NCI-H1694 (cell line): ENCODE measurements around the gene DRG2.

ENCODE experiments used
- DNase-seq: peaks from one replicate; lab custom pipeline; 2025; lab: John Stamatoyannopoulos, UW

Gene DRG2

GRCh38 chr17:18087610-18088491 is at the start of gene DRG2:
DRG2 (plus strand) TSS chr17:18087948; CDS start chr17:18088024, 76 bp downstream.
- DNase-seq = peak; percentile 82

GRCh38 chr17:18038149-18038850 is 49.4 kb upstream of the DRG2 start:
- DNase-seq = no peak

GRCh38 chr17:18038861-18039534 is 48.8 kb upstream of the DRG2 start, which contains the start of the genes ATPAF2 and GID4:
ATPAF2 (minus strand) TSS chr17:18039168; CDS start chr17:18039013, 155 bp downstream.
GID4 (plus strand) TSS chr17:18039408; CDS start chr17:18039465, 57 bp downstream.
- peak; percentile 97 for DNase-seq

- DNase-seq = no peak
Observed at GRCh38 chr17:18039535-18040260, 48.0 kb upstream of the DRG2 start.

- DNase-seq = no peak
Observed at GRCh38 chr17:18040261-18040858, 47.4 kb upstream of the DRG2 start.

GRCh38 chr17:18041776-18042175 is 46.0 kb upstream of the DRG2 start:
- no peak for DNase-seq

- no peak for DNase-seq
Observed at GRCh38 chr17:18042983-18043382, 44.8 kb upstream of the DRG2 start.

GRCh38 chr17:18043491-18043890 is 44.3 kb upstream of the DRG2 start:
- DNase-seq = no peak

- DNase-seq = no peak
Observed at GRCh38 chr17:18044609-18045008, 43.1 kb upstream of the DRG2 start.

GRCh38 chr17:18045691-18046350 is 41.9 kb upstream of the DRG2 start:
- no peak for DNase-seq

GRCh38 chr17:18055597-18055996 is 32.2 kb upstream of the DRG2 start:
- DNase-seq = no peak

GRCh38 chr17:18056214-18056613 is 31.5 kb upstream of the DRG2 start:
- DNase-seq = no peak

GRCh38 chr17:18059283-18059682 is 28.5 kb upstream of the DRG2 start:
- no peak for DNase-seq

- no peak for DNase-seq
Observed at GRCh38 chr17:18064053-18064452, 23.7 kb upstream of the DRG2 start.

- DNase-seq = no peak
Observed at GRCh38 chr17:18065546-18065945, 22.2 kb upstream of the DRG2 start.

GRCh38 chr17:18066866-18067265 is 20.9 kb upstream of the DRG2 start:
- DNase-seq = no peak

- no peak for DNase-seq
Observed at GRCh38 chr17:18069101-18069500, 18.6 kb upstream of the DRG2 start.

GRCh38 chr17:18070861-18071340 is 16.8 kb upstream of the DRG2 start:
- peak; percentile 84 for DNase-seq

GRCh38 chr17:18071751-18072150 is 16.0 kb upstream of the DRG2 start:
- no peak for DNase-seq

- no peak for DNase-seq
Observed at GRCh38 chr17:18074566-18075272, 13.0 kb upstream of the DRG2 start.
